ENCODE measurements around the gene NUTF2.
"Not testable (repeated sequence)": the region's sequence is repeated elsewhere in the genome, so short reads cannot be mapped to it uniquely, and the experiment has no call there.

Gene NUTF2

DNA sequence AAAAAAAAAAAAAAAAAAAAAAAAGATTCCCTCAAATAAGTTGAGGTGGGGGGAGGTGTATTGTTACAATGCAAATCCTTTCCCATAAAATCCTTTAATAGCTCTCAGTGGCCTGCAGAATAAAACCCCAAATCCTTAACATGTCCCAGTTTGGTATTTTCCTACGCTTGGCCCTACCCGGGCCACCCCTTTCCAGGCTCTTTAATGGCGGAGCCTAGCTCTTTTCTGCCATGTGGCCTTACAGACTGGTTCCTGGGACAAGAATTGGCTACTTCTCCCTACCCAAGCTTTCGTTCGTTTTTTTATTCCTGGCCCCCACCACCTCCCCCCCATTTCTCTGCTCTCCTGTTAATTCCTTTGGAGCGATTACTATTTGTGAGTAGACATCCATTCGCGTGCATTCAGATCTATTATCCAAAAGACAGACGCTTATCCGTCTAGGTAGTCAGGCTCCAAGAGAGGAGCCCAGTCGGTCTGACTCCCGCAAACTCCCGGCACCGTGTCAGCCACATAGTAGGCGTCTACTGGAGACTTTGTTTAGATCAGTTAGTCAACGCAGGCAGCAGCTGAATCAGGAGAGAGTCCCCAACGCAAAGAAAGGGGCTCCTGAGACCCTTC is 5.4 kb upstream of the NUTF2 start:
- ATAC-seq: no peak

DNA sequence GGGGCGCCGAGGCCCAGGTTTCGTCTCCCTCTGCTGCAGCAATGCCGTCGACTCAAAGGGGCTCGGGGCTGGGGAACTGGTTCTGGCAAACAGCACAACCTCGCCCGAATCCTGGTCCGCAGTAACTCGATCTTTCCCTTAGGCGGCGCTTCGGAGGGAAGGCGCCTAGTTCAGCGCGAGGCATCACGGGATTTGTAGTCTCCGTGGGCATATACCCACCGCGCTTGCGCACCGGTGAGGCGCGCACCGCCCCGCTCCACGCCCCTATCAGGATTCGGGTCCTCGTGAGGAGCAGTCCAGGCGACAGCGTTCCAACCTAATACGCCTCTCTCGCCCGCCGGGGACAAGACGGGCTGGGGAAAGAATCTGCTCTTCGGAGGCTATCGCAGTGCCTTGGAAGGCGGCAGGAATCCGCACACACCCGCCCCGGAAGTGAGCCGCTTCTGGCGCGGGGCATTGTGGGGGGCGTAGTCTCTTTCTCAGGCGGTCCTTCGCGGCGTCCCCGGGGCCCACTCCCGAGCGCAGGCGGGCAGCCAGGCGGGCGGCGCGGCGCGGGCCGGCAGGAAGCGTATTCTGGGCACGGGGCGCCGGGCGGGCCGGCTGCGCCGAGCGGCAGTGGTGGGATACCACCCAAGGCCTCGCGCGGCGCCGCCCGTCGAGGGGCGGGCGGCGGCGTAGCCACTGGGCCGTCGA is 4.8 kb upstream of the NUTF2 start, which contains the start of gene THAP11:
Gene THAP11 (plus strand): TSS at position 505 of the 693 bp plus-strand sequence. CDS start 235 bp downstream, outside the sequence.
- ATAC-seq: peak; percentile 55 to 57

GRCh38 chr16:67842509-67843342 is 4.0 kb upstream of the NUTF2 start:
- peak; percentile 16 to 18 for ATAC-seq

DNA sequence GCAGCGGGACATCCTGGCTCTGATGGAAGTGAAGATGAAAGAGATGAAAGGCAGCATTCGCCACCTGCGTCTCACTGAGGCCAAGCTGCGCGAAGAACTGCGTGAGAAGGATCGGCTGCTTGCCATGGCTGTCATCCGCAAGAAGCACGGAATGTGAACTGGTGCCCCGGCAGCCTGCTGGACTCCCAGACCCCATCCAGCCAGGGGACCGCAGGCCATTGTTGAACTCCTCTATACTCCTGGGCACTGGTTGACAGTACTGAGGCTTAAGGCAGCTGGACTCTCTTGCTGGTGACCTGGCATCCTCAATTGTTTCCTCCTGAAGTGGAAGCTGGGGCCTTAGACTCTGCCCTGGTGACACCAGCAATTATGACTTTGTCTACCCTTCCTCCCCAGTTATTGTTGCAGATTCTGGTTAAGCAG is 3.4 kb upstream of the NUTF2 start:
- ATAC-seq: no peak

DNA sequence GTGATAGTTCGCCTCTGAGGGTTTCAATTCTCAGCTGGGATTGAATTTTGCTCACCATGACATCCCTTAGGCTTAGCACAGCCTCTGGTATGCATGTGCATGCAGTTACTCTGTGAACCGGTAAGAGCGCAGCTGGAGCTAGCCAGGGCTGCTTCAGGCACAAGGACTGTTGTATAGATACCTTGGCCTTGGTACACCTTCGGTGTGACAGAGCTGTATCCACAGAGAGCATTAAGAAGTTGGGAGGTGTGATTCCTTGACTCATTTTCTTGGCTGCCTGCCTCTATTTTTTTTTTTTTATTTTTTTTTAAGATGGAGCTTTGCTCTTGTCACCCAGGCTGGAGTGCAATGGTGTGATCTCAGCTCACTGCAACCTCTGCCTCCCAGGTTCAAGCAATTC is 2.2 kb upstream of the NUTF2 start:
- no peak for ATAC-seq

DNA sequence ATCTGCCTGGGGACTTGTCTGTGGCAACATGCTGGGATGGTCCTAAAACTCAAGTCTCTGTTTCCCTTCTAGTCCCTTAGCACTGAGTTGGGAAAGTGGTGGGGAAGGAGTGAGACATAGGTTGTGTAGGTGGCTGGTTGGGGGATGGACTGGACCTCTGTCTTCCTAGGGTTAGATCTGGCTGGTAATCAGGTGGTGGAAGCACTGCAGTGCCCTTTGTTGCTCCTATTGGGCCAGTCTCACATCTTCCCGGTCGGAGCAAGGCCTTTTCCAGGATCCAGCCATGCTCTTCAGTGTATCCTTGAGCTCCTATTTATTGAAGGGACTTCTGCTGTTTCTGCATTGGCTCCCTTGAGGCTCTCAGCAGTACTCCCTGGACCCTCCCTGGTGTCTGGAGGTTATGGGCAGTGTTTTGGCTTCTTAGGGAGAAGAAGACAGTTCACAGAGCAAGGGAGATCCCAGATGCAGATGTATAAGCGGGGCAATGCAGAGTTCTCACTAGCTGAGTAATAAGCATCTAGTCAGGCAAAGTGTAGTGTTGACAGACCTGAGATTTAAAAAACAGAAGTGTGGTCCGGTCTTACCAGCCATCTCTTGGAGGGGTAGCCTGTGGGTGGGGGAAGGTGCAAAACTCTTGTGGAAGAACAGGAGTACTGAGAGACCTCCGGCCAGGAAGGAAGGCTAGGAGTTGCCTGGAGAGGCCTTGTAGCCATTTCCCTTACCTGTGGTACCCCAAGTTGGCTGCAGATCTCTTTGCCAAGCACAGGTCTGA is 1.3 kb upstream of the NUTF2 start:
- ATAC-seq: no peak

DNA sequence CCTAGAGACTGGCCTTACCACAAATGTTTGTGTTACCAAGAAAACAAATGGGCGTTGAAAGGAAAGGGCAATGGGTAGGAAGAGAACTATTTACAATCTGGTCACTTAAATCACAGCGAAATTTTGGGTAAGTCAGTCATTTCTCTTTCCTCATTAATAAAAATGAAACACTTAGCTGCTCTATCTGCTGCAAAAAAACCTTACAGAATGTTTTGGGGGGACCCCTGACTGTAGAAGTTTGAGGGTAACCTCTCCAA is 742 bp upstream of the NUTF2 start:
- ATAC-seq: no peak

DNA sequence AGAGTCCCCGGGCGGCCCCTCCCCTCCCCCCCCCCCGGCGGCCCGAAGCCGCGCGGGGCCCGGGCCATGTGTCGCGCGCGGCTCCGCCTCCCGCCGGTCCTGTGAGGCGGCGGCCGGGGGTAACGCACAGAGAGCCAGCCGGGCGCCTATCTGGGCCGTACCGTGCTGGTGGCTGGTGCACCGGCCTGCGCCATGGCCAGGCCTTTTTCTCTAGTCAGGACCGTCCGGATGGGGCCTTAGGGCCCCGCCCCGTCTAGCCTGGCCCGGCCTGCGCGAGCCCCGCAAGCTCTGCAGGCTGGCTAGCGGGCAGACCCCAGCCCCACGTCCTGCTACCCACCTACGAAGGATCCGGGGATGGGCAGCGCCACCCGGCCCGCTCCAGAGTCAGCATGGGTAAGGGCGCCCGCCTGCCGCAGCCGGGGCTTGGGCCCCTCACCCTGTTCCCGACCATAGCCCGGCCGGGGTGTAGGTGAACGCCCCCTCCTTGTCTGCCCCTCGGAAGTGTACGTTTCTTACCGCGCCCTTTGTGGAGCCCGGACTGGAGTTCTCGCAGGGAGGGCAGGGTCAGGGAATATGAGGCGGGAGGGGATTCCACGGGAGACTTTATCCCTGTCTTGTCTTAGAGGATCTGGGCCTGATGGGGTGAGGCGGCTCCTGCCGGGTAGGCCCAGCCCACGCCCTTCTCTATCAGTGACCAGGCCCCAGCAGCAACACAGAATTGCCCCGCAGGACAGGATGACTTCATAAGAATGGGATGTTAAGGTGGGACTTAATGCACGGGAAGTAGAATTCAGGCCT is 530 bp downstream of the NUTF2 start, which contains the start of gene CENPT:
Gene CENPT (minus strand): TSS at position 630 of the 798 bp plus-strand sequence. CDS start 13,834 bp downstream, outside the sequence.
- peak; percentile 50 to 55 for ATAC-seq

- no peak for ATAC-seq
Observed at GRCh38 chr16:67848118-67848517, 1.4 kb downstream of the NUTF2 start.

DNA sequence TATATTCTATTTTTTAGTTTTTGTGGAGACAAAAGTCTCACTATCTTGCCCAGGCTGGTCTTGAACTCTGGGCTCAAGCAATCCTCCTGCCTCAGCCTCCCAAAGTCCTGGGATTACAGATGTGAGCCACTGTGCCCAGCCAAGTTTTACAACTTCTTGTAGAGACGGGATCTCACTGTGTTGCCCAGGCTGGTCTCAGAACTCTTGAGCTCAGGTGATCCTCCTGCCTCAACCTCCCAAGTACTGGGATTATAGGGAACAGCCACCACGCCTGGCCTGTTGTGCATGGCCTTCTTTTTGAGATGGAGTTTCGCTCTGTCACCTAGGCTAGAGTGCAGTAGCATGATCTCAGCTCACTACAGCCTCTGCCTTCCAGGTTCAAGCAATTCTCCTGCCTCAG is 6.9 kb downstream of the NUTF2 start:
- ATAC-seq: no peak

DNA sequence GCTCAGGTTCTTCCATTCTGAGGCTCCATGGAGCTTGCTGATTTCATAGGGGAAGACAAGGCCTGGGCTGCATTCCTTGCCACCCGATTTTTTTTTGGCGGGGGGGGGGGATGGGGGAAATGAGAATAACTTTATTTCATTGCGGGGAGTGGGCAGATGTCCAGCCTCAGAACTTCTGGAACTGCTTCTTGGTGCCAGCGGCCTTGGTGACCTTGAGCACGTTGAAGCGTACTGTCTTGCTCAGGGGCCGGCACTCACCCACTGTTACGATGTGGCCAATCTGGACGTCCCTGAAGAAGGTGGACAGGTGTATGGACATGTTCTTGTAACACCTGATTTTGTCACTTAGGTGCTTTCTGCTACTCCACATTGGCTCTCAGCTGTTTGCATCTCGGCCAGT is 9.1 kb downstream of the NUTF2 start:
- ATAC-seq: no peak

DNA sequence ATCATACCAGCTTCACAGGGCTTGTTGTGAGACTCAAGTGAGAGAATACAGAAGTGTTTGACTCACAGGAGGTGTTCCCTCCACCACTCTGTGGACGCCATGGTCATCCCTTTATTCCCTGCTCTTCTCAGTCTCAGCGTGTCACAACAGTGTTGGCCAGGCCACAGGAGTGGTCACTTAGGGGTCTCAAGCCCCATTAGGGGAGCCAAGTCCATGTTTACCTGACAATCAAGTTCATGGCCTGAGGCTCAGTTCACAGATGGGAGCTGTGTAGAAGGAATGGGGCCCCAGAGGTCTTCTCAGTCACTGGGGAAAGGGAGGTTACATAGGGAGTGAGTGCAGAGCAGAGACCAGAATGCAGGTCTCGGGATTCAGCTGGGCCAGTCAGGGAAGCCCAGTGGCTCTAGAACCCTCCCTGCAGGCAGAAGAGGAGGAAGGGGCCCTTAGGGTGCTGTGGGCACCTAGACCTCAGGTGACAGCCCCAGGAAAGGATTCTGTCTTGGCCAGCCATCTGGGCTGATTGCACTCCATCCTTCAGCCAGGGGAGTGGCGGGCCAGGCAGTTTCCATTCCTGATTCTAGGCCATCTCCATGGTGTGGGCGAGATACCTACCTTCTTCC is 10.3 kb downstream of the NUTF2 start:
- no peak for ATAC-seq

DNA sequence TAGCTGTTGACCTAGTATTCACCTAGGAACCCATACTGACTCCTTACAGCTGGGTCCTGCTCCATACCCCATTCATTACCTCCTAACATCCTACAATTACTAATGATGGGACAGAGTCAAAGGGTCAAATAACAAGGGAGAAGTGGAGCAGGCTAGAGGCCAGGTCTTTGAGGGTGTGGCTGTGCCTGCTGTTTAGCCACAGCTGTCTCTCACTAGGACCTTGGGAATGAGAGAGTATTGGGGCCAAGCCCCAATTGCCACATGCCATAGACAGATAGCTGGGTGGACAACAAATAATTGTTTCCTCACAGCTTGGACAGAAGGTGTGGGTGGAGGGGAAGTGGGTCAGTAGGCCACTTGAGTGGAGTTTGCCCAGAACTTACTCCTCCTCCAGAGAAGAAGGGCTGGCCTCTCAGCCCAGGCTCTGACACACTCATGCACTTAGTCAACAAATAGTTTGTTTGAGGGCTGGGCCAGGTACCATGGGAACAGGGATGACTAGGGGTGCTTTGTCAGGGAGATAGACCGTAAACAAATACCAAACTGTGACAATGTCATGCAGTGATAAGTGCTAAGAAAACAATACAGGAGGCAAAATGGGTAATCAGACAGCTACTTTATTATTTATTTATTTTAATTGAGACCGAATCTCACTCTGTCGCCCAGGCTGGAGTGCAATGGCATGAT is 11.0 kb downstream of the NUTF2 start:
- peak; percentile 90 to 97 for ATAC-seq

DNA sequence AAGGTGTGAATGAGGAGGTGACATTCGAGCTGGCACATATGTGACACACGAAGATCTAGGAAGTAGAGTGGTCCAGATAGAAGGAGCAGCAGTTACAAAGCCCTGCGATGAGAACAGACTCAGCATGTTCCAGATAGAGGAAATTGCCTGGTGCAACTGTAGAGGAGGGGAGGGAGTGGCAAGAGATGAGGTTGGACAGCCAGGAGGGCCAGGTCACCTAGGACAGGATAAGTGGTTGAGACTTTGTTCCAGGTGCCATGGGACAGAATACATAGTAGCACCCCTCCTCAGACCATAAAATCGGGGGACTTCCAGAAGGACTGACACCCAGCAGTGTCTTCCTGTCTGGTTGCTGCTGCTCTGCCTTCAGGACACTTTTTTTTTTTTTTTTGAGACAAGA is 11.8 kb downstream of the NUTF2 start:
- ATAC-seq: no peak

DNA sequence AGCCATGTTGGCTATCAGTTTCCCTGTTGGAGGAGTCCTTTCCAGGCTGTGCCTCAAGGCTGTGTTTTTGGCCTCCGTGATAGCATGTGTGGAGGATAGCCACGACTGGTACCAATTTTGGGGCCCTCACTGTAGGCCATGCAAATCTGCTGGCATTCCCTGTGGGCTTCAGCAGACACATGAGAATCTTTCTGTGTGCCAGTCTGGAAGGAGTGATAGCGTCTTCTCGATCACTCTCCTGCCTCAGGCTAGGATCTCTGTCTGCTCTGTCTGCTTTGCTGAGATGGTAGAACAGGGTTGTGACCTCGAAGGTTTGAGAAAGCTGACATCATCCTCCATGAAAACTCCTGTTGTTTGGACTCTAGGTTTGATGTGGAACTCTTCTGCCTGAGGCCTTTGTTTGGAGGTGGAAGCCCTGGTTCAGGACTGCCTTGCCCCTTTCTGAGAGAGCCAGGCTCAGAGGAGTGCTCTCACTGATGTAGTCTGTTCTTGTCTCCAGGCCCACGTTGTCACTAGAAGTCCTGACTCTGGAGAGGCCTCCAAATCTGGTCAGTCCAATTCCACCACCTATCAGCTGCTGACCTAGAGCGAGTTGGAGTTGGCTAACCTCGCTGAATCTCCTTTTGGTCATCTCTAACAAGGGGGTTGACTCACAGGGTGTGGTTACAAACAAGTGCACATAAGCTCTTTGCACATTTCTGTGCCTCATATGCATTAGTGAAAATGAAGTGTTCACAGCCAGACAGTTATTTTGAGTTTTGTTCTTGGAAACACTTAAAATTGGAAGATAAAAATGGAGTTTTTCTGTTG is 14.1 kb downstream of the NUTF2 start:
- no peak for ATAC-seq

GRCh38 chr16:67861877-67862276 is 15.1 kb downstream of the NUTF2 start:
- ATAC-seq: no peak

GRCh38 chr16:67862623-67863583 is 16.2 kb downstream of the NUTF2 start:
- no peak for ATAC-seq

DNA sequence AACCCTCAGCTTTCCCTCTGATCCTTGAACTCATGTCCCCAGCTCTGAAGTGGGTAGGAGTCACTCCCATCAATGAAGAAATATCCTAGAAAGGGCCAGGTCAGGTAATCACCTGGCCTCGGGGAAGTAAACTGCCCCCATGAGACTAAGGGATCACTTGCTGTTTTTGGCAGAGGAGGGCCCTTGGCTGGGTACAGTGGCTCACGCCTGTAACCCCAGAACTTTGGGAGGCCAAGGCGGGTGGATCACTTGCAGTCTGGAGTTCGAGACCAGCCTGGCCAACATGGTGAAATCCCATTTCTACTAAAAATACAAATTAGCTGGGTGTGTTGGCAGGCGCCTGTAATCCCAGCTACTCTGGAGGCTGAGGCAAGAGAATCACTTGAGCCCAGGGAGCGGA is 17.3 kb downstream of the NUTF2 start:
- ATAC-seq: not testable (repeated sequence)

GRCh38 chr16:67864594-67864993 is 17.9 kb downstream of the NUTF2 start:
- ATAC-seq: no peak
